ENCODE data around the gene TFDP2.

- TF ChIP-seq CTCF (conservative IDR thresholded peaks at IDR 0.05; ENCODE audit: low read length) (no peak), EZH2phosphoT487 (IDR thresholded peaks at IDR 0.05; ENCODE audit: borderline replicate concordance, low read depth, low read length) (no peak)
Observed at GRCh38 chr3:141992512-141992911, 156.8 kb downstream of the TFDP2 start.
